Esophagus muscularis mucosa (tissue), 4 donors: ENCODE results near the gene ARFRP1. TPM values are rescaled to one million over a fixed set of nuclear protein-coding genes. Genes with fewer than 3 reads are reported as not detected.

Experiments
- DNase-seq: peaks from one replicate; pipeline ENCODE4 v3.0.0-alpha.2; 2017; ENCODE audit errors: extremely low spot score
- H3K27ac ChIP-seq, 4 donors: fragments of 200-600 bp; sonication (generic); replicated peaks in 1 of 4; 1 replicate in 3 of 4; 2 replicates in 1 of 4; pipeline ENCODE4 v1.5.1; 2016 to 2019; ENCODE audit warnings: mild to moderate bottlenecking in 1 of 4
- H3K27me3 ChIP-seq, 4 donors: fragments of 200-600 bp; sonication (generic); one replicate each; pipeline versions ENCODE4 v1.5.1 to v1.6.0; 2016 to 2019
- H3K36me3 ChIP-seq, 4 donors: fragments of 200-600 bp; sonication (generic); one replicate each; pipeline ENCODE4 v1.5.1; 2016 to 2019
- H3K4me1 ChIP-seq, 4 donors: fragments of 200-600 bp; sonication (generic); one replicate each; pipeline ENCODE4 v1.5.1; 2016 to 2019
- H3K4me3 ChIP-seq, 4 donors: fragments of 200-600 bp; sonication (generic); 1 replicate in 2 of 4; 2 replicates in 2 of 4; pipeline ENCODE4 v1.5.1; 2016 to 2019; ENCODE audit warnings: mild to moderate bottlenecking in 4 of 4, moderate library complexity in 1 of 4
- H3K9me3 ChIP-seq, 4 donors: fragments of 200-600 bp; sonication (generic); 1 replicate in 3 of 4; 2 replicates in 1 of 4; pipeline ENCODE4 v1.5.1; 2016 to 2019
- CTCF ChIP-seq, 3 experiments: fragments of 200-600 bp in 2 of 3; fragments of 450-650 bp in 1 of 3; sonication (generic) in 2 of 3; IDR thresholded peaks; one replicate each; pipeline ENCODE4 v1.5.1; 2017 to 2019; ENCODE audit warnings: antibody characterized with exemption in 3 of 3, mild to moderate bottlenecking in 2 of 3, moderate library complexity in 1 of 3
- EP300 ChIP-seq: sonication (generic); formaldehyde crosslinking; IDR thresholded peaks from one replicate; pipeline ENCODE4 v1.6.1; 2017; ENCODE audit warnings: antibody characterized with exemption
- POLR2A ChIP-seq: fragments of 450-650 bp; IDR thresholded peaks from one replicate; pipeline ENCODE4 v1.6.1; 2017; ENCODE audit warnings: antibody characterized with exemption, moderate library complexity, mild to moderate bottlenecking, low read depth
- POLR2AphosphoS5 ChIP-seq, 2 donors: sonication (generic); formaldehyde crosslinking; IDR thresholded peaks; one replicate each; pipeline ENCODE4 v1.6.1; 2017; ENCODE audit warnings: antibody characterized with exemption in 2 of 2
- WGBS: methylation state at CpG from one replicate; pipeline ENCODE4 v1.1.5; 2018; 5-methylcytosine and 5-hydroxymethylcytosine counted together
- intact Hi-C: fragments of 100-400 bp; cut with DNase I; formaldehyde crosslinking; loops from one replicate; pipeline ENCODE4 v1.15.1; 2023
- total RNA-seq, 4 donors: library from RNA; depleted of rRNA; stranded (reverse); fragments of >200 nt; gene quantifications; one replicate each; pipeline versions ENCODE4 v1.1.0 to v1.2.1, GENCODE V29; 2016

Gene ARFRP1
- total RNA-seq, 4 donors from 2014 or later, result 34.1 to 46.5 (median 44.6) TPM

DNA sequence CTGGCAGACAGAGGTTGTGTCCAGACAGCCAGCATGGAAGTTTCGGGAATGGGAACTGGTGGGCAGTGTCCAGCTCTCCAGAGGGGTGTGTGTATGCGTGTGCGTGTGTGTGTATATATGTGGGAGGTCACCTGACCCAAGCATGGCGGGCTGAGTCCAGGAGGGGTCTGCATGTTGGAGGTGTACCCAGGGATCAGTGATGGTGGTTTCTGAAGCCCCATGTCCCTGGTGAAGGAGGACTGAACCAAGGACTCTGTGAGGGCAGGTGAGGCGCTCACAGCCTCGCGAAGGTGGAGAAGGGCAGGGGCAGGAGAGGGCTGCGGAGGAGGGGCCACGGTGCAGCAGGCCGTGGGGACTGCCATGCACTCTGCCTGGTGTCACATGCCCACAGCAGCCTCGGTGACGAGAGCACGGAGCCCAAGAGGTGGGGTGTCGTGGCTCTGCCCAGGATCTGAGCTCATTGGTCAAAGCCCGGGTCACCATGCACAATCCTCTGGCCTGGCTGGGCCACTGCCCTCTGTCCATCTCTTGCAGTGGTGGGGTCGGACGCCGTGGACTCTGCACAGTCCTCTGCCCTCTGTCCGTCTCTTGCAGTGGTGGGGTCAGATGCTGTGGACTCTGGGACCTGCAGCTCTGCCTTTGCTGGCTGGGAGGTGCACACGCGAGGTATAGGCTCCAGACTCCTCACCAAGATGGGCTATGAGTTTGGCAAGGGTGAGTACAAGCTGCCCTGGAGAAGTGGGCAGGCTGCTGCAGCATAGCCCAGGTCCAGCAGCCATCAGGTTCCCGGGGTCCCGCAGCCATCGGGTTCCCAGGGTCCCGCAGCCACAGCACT is 26.6 kb upstream of the ARFRP1 start:
- H3K4me3 ChIP-seq, result no peak overlapping the region
- H3K27ac ChIP-seq, result no peak overlapping the region
- peaks cover 23 to 50% (median 47%) of the 10 kb centered on the region in 4 donors for H3K36me3 ChIP-seq
- TF ChIP-seq POLR2A (no peak), CTCF (IDR thresholded peaks at IDR 0.05) (no peak)
- H3K9me3 ChIP-seq, result no peaks in the 10 kb centered on the region
- H3K4me1 ChIP-seq, result peaks cover 22 to 34% (median 25%) of the 10 kb centered on the region in 4 donors
- intact Hi-C loops, result no loop called here
- no peak for DNase-seq
- H3K27me3 ChIP-seq, result no peaks in the 10 kb centered on the region
- WGBS, result 92% methylated on average over 8 of the region's 25 CpGs

DNA sequence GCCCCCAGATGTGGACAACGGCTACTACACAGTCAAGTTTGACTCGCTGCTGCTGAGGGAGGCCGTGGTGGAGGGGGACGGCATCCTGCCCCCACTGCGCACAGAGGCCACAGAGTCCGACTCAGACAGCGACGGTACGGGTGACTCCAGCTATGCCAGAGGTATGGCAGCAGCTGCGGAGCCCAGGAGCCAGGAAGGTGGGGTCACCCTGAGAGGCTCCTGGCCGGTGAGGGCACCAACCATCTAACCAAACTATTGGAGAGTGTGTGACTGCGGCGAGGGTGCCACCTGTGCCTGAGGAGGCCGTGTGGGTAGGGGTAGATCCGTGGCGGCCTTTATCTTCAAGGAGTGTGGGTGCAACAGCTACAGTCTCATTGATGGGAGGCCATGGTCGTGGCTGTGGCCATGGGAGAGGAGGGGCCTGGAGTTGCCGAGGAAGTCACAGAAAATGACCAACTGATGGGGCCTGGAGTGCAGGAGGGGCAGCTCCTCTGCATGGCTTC is 25.9 kb upstream of the ARFRP1 start:
- no peak for DNase-seq
- intact Hi-C loops, result no loop called here
- TF ChIP-seq EP300 (no peak), POLR2A (no peak), POLR2AphosphoS5 (IDR thresholded peaks at IDR 0.05) (no peak), CTCF (IDR thresholded peaks at IDR 0.05) (no peak)
- Histone ChIP-seq H3K4me3 (no peak overlapping the region), H3K4me1 (peaks cover 15 to 27% (median 20%) of the 10 kb centered on the region in 4 donors), H3K9me3 (no peaks in the 10 kb centered on the region), H3K27ac (no peak overlapping the region), H3K27me3 (no peaks in the 10 kb centered on the region), H3K36me3 (peaks cover 23 to 50% (median 47%) of the 10 kb centered on the region in 4 donors)
- WGBS, result 83% methylated on average over 3 of the region's 18 CpGs

DNA sequence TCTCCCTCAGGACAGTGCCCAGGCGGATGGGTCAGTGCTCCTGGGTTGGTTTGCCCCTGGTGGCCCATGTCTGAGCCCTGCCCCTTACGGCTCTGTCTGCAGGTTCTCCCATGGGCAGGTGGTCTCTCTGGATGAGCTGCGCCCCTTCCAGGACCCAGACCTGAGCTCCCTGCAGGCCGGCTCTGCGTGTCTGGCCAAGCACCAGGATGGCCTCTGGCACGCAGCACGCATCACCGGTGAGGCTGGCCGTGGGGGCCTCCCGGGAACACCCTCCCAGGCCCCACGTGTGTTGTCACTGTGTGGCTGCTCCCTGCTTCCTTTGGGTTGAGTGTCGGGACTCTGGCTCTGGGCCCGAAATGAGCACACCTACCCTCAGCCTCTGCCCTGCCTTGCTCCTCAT is 25.3 kb upstream of the ARFRP1 start:
- no peak for TF ChIP-seq CTCF (IDR thresholded peaks at IDR 0.05)
- TF ChIP-seq POLR2AphosphoS5 (IDR thresholded peaks at IDR 0.05), result no peak
- TF ChIP-seq EP300, result no peak
- no peak for TF ChIP-seq POLR2A
- H3K9me3 ChIP-seq, result no peaks in the 10 kb centered on the region
- 92% methylated on average over 13 of the region's 13 CpGs for WGBS
- no peak for DNase-seq
- no peak overlapping the region for H3K27ac ChIP-seq
- no peak overlapping the region for H3K4me3 ChIP-seq
- intact Hi-C loops, result no loop called here
- peaks cover 10 to 22% (median 16%) of the 10 kb centered on the region in 4 donors for H3K4me1 ChIP-seq
- no peaks in the 10 kb centered on the region for H3K27me3 ChIP-seq
- H3K36me3 ChIP-seq, result peaks cover 23 to 50% (median 47%) of the 10 kb centered on the region in 4 donors

DNA sequence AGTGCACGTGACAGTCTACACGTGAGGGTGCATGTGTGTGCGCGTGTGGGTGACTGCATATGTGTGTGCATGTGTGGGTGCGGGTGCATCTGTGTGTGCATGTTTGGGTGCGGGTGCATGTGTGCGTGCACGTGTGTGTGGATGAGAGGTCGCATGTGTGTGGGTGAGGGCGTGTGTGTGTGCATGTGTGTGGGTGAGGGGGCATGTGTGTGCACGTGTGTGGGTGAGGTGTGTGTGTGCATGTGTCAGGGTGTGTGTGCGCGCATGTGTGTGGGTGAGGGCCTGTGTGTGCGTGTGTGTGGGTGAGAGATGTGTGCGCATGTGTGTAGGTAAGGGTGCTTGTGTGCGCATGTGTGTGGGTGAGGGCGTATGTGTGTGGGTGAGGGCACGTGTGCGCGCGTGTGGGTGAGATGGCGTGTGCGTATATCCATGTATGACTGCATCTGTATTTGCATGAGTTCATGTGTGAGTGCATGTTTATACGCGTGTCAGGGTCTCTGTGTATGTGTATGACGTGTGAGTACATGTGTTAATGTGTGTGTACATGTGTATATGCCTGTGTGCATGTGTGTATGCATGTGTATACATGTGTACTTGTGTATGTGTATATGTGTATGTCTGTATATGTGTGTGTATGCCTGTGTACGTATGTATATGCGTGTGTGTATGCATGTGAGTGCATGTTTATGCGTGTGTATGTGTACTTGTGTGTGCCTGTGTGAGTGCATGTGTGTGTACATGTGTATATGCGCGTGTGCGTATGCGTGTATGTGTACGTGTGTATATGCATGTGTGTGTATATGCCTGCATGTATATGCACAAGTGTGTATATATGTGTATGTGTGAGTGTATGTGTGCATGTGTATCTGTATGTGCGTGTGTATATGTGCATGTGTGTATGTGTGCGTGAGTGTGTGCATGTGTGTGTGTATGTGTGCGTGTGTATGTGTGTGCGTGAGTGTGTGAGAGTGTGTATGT is 24.6 kb upstream of the ARFRP1 start:
- Histone ChIP-seq H3K4me3 (no peak overlapping the region), H3K27ac (no peak overlapping the region), H3K27me3 (no peaks in the 10 kb centered on the region), H3K36me3 (peaks cover 23 to 50% (median 47%) of the 10 kb centered on the region in 4 donors), H3K4me1 (peaks cover 3 to 15% (median 9%) of the 10 kb centered on the region in 4 donors), H3K9me3 (no peaks in the 10 kb centered on the region)
- WGBS, result 88% methylated on average over 37 of the region's 38 CpGs
- intact Hi-C loops, result no loop called here
- no peak for DNase-seq
- TF ChIP-seq POLR2A, result no peak
- no peak for TF ChIP-seq POLR2AphosphoS5 (IDR thresholded peaks at IDR 0.05)
- no peak for TF ChIP-seq EP300
- TF ChIP-seq CTCF (IDR thresholded peaks at IDR 0.05), result no peak
